Measurements from ENCODE around the gene TTC23L. TPM values are rescaled to one million over a fixed set of nuclear protein-coding genes. Genes with fewer than 3 reads are reported as not detected.

TTC23L gene, protein sequence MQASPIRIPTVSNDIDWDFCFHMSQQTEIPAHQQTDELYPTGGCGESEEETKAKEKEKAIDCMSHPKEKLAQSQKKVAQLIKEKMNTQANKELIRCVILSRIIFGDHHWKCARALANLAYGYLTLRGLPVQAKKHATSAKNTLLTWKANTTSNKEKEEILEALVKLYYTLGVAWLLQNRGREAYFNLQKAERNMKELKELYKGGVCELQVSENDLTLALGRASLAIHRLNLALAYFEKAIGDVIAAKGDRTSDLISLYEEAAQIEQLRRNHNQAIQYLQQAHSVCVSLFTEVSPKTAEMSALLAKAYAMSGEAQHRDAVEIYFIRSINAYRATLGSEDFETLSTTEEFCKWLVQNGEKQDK
- total RNA-seq, result not detected

DNA sequence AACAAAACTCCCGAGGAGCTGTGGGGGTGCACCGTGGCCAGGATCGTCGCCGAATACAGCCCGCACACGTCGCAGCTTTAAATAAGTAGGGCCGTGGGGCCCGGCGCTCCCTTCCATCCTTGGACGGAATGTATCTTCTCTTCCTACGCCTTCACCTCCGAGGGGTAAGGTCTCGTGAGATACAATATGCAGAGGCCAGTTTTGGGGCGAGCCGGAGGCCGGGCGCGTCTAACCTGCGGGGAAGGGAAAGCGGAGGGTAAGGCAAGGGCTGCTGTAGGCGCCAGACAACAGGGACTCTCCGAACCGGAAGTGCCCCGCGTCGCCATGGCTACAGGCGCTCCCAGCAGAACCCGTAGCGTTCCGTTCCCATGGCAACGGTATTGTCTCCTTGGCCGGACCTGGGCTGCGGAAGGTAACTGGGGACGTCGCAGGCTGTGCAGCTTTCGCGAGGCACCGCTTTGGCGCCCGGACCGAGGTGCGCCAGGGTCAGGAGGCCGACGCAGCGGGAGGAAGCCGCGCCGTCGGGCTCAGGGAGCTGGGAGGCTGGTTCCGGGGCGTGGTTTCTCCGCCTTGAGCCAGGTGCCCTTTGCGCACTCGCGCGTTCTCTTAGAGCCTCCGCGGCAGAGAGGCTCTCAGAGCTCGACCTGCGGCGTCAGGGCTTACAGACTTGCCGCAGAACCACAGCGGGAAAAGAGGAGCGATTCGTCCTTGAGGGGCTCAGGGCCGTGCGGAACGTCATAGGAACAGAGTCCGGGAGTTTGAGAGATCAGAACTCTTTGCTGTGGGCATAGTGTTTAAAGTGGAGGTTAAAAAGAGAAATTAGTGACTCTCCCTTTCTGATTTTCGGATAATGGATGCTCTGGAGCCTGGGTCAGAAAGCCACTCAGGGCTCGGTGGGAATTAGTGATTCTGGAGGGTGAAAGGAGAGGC lies at the start of gene TTC23L:
TTC23L (plus strand) TSS at position 380 of the 930 bp plus-strand sequence. CDS start 1,508 bp downstream, outside the sequence.
- Histone ChIP-seq H3K4me1 (peaks cover 0 to 3% of the 10 kb centered on the region in 2 donors), H3K4me3 (peak within 1 kb of the TSS; percentile 76 to 83), H3K36me3 (no peaks in the 10 kb centered on the region), H3K9me3 (no peaks in the 10 kb centered on the region), H3K27ac (peak within 1 kb of the TSS; percentile 63 to 70), H3K27me3 (no peaks in the 10 kb centered on the region)
- TF ChIP-seq, protein P1, sequence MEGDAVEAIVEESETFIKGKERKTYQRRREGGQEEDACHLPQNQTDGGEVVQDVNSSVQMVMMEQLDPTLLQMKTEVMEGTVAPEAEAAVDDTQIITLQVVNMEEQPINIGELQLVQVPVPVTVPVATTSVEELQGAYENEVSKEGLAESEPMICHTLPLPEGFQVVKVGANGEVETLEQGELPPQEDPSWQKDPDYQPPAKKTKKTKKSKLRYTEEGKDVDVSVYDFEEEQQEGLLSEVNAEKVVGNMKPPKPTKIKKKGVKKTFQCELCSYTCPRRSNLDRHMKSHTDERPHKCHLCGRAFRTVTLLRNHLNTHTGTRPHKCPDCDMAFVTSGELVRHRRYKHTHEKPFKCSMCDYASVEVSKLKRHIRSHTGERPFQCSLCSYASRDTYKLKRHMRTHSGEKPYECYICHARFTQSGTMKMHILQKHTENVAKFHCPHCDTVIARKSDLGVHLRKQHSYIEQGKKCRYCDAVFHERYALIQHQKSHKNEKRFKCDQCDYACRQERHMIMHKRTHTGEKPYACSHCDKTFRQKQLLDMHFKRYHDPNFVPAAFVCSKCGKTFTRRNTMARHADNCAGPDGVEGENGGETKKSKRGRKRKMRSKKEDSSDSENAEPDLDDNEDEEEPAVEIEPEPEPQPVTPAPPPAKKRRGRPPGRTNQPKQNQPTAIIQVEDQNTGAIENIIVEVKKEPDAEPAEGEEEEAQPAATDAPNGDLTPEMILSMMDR (IDR thresholded peaks at IDR 0.05), result no peak
- DNase-seq (ENCODE audit: low spot score in 2 of 2), result peak; percentile 56 to 93
- intact Hi-C loops (cut with DNase I), result loop anchor here (2.0 to 10.0 kb wide), 3 partner anchors 182 to 354 kb away; partner anchors contain the start of gene RAI14

DNA sequence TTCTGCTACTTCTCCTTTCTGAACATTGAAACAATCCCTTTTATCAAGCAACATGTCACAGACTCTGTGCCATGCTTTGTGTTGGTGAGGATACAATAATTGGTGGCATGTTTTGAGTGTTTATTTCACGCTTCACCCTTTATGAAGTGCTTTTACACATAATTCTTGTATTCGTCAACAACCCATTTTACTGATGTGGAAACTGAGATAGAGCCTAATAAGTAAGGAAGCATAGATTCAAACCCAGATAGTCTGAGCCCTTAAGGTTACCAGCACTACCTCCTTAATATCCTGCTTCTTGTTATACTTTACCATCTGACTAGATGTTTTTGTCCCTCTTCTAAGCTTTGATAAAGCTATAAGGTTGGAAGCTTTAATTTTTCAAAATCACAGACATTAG lies 49.3 kb upstream of the TTC23L start:
- TF ChIP-seq, protein P1 (IDR thresholded peaks at IDR 0.05), result no peak
- Histone ChIP-seq H3K27me3 (no peaks in the 10 kb centered on the region), H3K4me1 (peaks cover 0 to 8% of the 10 kb centered on the region in 2 donors), H3K4me3 (no peak overlapping the region), H3K9me3 (peaks cover 0 to 11% of the 10 kb centered on the region in 2 donors), H3K36me3 (no peaks in the 10 kb centered on the region), H3K27ac (peak overlapping the region; percentile 24 to 37)
- intact Hi-C loops (cut with DNase I), result no loop called here
- no peak for DNase-seq (ENCODE audit: low spot score in 2 of 2)

DNA sequence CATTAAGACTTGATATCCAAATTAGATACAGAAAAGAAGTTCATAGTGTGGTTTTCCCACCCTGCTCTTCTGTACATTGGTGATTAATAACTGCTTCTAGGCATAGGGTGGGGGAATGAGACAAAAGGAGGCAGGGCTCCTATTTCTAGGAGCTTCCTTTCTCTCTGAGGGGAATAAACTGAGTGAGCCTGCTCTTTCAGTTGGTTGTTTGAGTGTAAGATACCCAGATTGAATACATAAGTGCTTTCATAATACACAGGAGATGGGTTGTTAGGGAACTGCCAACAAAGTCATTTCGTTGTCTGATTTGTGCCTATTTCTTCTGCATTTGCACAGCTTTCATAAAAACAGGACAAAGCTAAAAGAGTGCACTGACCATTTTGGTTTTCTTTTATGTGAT lies 48.9 kb upstream of the TTC23L start:
- TF ChIP-seq, protein P1 (IDR thresholded peaks at IDR 0.05), result no peak
- intact Hi-C loops (cut with DNase I), result no loop called here
- no peaks in the 10 kb centered on the region for H3K27me3 ChIP-seq
- H3K36me3 ChIP-seq, result no peaks in the 10 kb centered on the region
- H3K4me1 ChIP-seq, result peaks cover 0 to 8% of the 10 kb centered on the region in 2 donors
- H3K27ac ChIP-seq, result peak overlapping the region; percentile 24 to 37
- no peak overlapping the region for H3K4me3 ChIP-seq
- DNase-seq (ENCODE audit: low spot score in 2 of 2), result no peak
- peaks cover 0 to 11% of the 10 kb centered on the region in 2 donors for H3K9me3 ChIP-seq

DNA sequence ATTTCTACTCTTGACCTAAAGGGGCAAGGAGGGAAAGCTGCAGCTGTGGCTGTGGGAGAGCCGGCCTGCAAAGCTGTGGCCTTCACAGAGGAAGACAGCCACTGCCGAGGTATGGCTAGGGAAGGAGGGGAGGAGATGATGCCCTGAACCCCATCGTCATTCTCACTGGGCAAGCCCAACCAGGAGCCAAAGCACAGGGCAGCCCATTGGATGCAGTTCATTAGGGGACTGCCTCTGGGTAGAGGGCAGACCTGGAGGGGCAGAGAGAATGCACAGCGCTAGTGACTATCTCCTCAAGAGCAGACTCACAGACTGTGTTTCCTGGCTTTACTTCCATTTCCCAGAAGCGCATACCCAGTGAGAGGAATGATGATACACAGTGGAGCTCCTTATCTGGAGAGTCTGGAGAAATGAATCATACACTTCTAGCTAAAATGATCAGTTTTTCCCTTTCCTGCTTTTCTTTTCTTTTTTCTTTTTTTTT lies 47.2 kb upstream of the TTC23L start:
- Histone ChIP-seq H3K9me3 (peaks cover 0 to 3% of the 10 kb centered on the region in 2 donors), H3K4me1 (peaks cover 0 to 8% of the 10 kb centered on the region in 2 donors), H3K27me3 (no peaks in the 10 kb centered on the region), H3K27ac (no peak overlapping the region), H3K4me3 (no peak overlapping the region), H3K36me3 (peaks cover 4 to 7% of the 10 kb centered on the region in 2 donors)
- DNase-seq (ENCODE audit: low spot score in 2 of 2), result no peak
- intact Hi-C loops (cut with DNase I), result no loop called here
- TF ChIP-seq, protein P1 (IDR thresholded peaks at IDR 0.05), result no peak

DNA sequence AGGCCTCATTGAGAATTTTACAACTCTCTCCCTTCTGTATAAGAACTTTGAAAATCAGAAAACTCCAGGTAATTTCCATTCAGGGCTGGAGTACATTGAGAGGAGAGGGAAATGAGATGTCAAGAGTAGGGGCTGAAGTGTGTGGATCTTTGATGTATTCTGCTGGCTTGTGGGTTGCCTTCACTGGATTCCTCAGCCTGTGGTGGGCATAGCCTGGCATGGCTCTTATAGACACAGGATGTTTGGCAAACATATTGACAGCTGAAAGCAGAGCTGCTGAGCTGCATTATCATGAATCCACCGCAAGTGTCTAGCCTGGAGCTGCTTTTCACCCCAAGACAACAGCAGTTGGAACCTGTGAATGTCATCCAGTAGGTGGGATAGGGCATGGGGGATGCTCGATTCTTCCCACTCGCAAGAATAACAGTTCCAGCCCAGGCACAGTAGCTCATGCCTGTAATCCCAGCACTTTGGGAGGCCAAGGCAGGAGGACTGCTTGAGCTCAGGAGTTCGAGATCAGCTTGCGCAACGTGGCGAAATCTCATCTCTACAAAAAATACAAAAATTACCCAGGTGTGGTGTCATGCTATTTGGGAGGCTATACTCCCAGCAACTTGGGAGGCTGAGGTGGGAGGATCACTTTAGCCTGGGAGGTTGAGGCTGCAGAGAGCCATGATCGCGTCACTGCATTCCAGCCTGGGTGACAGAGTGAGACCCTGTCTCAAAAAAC lies 36.0 kb upstream of the TTC23L start:
- Histone ChIP-seq H3K9me3 (no peaks in the 10 kb centered on the region), H3K4me1 (no peaks in the 10 kb centered on the region), H3K27ac (no peak overlapping the region), H3K4me3 (no peak overlapping the region), H3K27me3 (no peaks in the 10 kb centered on the region), H3K36me3 (peaks cover 16 to 58% of the 10 kb centered on the region in 2 donors)
- intact Hi-C loops (cut with DNase I), result no loop called here
- no peak for DNase-seq (ENCODE audit: low spot score in 2 of 2)
- TF ChIP-seq, protein P1 (IDR thresholded peaks at IDR 0.05), result no peak
